GM19467 (cell line): Measurements from ENCODE around the gene MTMR6.

ENCODE experiments used
- ATAC-seq: cut with Tn5 transposase; IDR thresholded peaks from one replicate; pipeline ENCODE4 v1.9.1; 2021; ENCODE audit warnings: mild to moderate bottlenecking, moderate library complexity; ENCODE audit not compliant: unreplicated experiment

MTMR6 gene

GRCh38 chr13:25280396-25280795 is 6.9 kb downstream of the MTMR6 start:
- ATAC-seq, result no peak

DNA sequence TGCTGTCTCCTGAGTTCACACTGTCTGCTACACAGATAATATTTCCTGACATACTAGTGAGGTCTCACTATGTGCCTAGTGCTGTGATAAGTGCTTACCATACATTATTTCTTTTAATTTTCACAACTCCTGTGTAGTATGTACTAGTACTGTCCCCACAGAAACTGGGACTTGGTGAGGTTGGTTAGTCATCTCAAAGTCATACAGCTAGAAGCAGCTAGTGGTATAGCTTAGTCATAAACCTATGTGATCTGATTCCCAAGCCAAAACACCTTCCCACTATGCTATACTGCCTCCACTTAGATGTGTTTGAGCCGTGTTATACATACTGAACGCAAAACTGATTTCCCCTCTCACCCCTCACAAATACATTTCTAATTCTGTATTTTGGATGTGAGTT is 10.5 kb downstream of the MTMR6 start:
- no peak for ATAC-seq

- no peak for ATAC-seq
Observed at GRCh38 chr13:25268561-25268960, 18.7 kb downstream of the MTMR6 start.

DNA sequence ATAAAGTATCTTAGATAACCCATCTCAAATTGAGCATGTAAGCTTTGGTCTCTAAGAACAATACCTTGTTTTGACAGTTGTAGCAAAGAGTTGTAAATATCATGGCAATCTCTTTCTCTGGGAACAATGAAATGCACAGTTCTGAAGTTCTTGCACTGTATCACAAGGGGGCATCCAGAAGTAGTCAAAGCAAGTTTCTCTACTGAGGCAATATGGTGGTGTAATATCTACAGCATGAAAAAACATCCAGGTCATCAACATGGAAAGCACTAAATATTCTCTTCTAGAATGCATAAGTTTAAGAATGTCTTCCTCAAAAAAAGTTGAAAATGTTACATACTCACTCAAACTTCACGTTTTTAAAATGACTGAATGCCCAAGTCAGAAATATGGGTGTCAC is 19.6 kb downstream of the MTMR6 start:
- ATAC-seq, result no peak

- no peak for ATAC-seq
Observed at GRCh38 chr13:25266706-25267105, 20.6 kb downstream of the MTMR6 start.

- no peak for ATAC-seq
Observed at GRCh38 chr13:25262261-25262660, 25.0 kb downstream of the MTMR6 start.

GRCh38 chr13:25253702-25254101 is 33.6 kb downstream of the MTMR6 start:
- ATAC-seq, result no peak

DNA sequence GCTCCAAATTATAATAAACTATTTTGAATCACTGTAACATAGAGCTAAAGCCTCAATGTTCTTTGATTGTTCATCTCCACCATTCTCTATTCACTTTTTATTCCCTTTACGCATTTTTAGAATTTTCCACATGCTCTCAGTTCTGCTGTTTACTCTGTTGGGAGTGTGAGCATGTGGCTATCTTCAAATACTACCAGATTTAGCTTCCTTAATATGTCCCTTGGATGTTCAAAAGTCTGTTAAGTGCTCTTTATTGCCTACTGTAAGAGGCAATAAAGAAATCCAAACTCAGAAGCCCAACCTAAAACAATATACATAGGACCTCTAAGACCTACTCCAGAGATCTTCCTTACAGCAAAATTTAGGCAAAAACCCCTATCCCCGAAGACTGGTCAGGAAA is 34.5 kb downstream of the MTMR6 start:
- no peak for ATAC-seq

- ATAC-seq, result no peak
Observed at GRCh38 chr13:25252225-25252624, 35.1 kb downstream of the MTMR6 start.

DNA sequence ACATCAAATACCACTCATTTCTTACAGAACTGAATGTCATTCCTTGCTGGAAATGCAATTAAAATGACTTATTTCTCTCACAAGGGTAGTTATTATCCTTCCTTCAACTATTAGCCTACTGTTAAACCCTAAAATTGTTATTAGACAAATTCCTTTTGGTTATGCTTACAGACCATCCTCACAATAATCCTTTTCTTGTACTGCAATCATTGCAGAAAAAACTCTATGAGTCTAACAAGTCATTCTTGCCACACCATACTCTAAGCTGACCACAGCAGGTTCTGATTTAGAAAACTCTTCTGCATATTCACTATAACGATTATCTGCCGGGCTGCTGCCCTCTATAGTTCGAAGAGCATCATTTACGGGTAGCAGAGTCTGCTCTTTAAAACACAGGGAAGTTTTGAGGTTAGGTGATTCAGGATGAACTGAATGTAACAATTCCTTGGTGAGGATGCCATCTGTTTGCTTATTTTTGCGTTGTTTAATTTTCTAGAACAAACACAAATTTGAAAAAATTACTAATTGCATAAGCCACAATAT is 38.2 kb downstream of the MTMR6 start:
- no peak for ATAC-seq

DNA sequence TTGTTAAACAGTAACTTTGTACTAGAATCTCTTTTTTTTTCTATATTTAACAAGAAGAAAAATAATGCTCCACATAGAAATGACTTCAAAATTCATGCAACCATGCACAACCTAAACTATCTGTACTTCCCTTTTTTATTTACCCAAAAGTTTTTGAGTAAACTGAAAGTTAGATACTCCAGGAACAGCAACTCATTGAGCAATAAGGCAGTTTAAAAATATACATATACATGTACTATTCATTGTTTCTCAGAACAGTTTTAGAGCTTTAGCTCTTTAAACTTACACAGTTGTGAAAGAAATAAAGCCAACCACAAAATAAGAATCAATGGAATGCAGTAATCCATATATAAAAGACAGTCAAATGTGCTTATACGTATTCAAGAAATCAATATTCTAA is 39.2 kb downstream of the MTMR6 start:
- no peak for ATAC-seq

- ATAC-seq, result no peak
Observed at GRCh38 chr13:25247360-25247759, 39.9 kb downstream of the MTMR6 start.

DNA sequence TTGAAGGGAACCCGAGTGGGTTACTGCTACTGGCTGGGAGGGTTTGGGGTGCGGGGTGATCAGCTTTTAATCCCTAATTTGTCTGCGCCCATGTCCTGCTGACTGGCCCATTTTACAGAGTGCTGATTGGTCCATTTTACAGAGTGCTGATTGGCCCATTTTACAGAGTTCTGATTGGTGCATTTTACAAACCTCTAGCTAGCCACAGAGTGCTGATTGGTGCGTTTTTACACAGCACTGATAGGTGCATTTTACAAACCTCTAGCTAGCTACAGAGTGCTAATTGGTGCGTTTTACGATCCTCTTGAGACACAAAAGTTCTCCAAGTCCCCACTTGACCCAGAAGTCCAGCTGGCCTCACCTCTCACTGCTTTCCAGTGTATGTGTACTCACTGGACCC is 43.2 kb downstream of the MTMR6 start:
- ATAC-seq, result no peak

DNA sequence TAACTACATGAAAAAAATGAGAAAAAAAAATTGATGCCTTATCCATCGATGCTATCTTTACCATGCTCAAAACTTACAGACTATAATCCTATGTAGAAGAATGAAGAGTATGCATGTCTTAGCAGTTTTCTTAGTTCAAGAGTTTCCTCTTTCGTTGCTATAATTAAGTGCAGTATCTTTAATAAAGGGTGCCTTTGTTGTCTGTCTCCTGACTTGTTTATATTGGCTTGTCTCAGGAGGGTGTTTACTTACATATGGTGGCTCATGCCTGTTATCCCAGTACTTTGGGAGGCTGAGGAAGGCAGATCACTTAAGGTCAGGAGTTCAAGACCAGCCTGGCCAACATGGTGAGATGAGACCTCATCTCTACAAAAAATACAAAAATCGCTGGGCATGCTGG is 44.3 kb downstream of the MTMR6 start:
- ATAC-seq, result no peak

DNA sequence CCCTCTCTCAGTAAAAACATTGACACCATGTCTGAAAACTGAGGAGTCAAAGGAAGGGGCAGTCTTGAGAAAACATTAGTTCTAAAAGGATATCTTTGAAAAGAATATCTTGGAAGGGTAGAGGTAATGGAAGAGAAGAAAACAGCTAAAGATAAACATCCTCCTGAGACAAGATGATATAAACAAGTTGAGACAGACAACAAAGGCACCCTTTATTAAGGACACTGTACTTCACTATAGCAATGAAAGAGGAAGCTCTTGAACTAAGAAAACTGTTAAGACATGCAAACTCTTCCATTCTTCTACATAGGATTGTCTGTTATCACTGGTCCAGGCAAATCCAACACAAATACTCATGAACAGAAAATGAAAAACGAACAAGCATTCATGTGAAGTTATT is 46.3 kb downstream of the MTMR6 start:
- ATAC-seq, result no peak

GRCh38 chr13:25237083-25237482 is 50.2 kb downstream of the MTMR6 start:
- ATAC-seq, result no peak

DNA sequence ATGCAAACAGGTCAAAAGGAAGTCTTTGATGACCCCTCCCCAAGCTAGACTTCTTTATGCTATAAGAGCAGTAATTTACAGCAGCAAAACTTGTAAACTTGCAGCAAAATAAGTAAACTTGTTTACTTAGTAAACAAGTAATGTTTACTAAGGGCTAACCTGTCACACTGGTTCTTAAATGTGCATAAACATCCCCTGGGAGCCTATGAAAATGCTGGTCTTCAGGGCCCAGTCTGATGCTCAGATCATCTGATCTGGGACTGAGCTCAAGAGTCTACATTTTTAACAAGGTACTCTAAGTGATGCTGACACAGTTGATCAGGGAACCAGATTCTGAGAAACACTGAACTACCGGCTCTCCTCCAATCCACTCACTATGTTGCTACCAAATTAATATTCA is 53.4 kb downstream of the MTMR6 start:
- ATAC-seq, result no peak

GRCh38 chr13:25232937-25233515 is 54.3 kb downstream of the MTMR6 start:
- ATAC-seq, result no peak

GRCh38 chr13:25231517-25231916 is 55.8 kb downstream of the MTMR6 start:
- ATAC-seq, result no peak

- no peak for ATAC-seq
Observed at GRCh38 chr13:25227690-25228089, 59.6 kb downstream of the MTMR6 start.

DNA sequence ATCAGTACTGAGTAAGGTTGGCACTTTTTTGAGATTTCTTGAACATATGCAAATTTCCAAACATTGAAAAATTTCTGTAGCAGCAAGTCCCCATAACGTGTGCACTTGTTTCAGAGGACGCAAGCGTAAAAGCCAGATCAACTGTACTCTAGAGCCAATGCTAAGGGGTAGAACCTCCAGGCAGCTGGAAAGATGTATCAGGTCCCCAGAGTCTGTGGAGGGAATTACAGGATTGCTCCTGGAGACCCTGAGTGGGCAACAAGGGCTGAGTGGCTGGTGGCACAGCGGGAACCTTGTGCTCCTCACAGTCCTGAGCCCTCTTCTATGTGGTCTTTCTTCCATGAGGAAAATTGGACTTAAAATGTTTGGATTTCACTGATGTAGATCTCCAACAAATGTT is 61.3 kb downstream of the MTMR6 start:
- no peak for ATAC-seq

DNA sequence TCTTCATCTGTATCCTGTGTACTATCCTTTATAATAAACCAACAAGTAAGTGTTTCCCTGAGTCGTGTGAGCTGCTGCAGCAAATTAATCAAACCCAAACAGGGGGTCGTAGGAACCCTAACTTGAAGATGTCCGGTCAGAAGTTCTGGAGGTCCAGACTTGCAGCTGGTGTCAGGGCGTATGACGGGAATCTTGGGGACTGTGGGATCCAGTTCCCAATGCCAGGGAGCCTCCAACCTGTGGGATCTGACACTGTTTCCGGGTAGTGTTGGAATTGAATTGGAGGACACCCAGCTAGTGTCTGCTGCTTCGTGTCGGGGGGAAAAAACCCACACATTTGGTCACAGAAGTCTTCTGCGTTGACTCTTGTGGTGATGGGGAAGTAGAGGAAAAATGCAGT is 63.1 kb downstream of the MTMR6 start:
- ATAC-seq, result no peak

GRCh38 chr13:25222740-25223139 is 64.5 kb downstream of the MTMR6 start:
- no peak for ATAC-seq
